PC-9 (cell line): ENCODE results near the gene SLCO2A1.

Experiments
- EZH2 ChIP-seq: fragments of 200-600 bp; sonication (generic); IDR thresholded peaks from 2 replicates; pipeline ENCODE4 v1.8.0; 2017; ENCODE audit warnings: antibody characterized with exemption, low read depth
- TF ChIP-seq, protein P1 (sequence below): fragments of 200-600 bp; sonication (generic); conservative IDR thresholded peaks from 2 replicates; pipeline ENCODE4 v1.6.1; 2017; ENCODE audit warnings: mixed run types, antibody characterized with exemption, mild to moderate bottlenecking, moderate library complexity

DNA sequence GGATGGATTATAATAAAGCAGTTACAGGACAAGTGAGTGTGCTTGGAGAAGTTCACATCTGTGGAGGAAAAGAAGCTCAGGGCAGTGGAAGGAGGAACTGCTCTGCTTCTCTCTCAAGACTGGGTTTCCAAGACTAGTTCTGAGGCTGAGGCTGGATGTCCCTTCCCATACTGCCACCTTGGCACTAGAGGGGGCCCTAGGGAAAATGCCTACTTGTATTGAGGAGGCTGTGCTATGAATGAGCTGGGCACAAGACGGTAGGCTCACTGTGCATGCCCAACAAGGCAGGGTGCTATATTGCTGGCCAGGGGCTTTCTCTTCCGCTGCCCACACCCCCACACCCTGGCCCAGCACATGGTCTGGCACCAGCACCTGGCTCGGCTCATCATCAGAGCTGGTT, 65.2 kb downstream of the SLCO2A1 start:
- TF ChIP-seq, protein P1, sequence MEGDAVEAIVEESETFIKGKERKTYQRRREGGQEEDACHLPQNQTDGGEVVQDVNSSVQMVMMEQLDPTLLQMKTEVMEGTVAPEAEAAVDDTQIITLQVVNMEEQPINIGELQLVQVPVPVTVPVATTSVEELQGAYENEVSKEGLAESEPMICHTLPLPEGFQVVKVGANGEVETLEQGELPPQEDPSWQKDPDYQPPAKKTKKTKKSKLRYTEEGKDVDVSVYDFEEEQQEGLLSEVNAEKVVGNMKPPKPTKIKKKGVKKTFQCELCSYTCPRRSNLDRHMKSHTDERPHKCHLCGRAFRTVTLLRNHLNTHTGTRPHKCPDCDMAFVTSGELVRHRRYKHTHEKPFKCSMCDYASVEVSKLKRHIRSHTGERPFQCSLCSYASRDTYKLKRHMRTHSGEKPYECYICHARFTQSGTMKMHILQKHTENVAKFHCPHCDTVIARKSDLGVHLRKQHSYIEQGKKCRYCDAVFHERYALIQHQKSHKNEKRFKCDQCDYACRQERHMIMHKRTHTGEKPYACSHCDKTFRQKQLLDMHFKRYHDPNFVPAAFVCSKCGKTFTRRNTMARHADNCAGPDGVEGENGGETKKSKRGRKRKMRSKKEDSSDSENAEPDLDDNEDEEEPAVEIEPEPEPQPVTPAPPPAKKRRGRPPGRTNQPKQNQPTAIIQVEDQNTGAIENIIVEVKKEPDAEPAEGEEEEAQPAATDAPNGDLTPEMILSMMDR: peak; percentile 54
- no peak for TF ChIP-seq EZH2
